GF-D8 (cell line): Measurements from ENCODE around the gene ERCC6L2.

Experiments used
- DNase-seq: peaks from one replicate; lab custom pipeline; 2025; lab: John Stamatoyannopoulos, UW

Gene ERCC6L2

DNA sequence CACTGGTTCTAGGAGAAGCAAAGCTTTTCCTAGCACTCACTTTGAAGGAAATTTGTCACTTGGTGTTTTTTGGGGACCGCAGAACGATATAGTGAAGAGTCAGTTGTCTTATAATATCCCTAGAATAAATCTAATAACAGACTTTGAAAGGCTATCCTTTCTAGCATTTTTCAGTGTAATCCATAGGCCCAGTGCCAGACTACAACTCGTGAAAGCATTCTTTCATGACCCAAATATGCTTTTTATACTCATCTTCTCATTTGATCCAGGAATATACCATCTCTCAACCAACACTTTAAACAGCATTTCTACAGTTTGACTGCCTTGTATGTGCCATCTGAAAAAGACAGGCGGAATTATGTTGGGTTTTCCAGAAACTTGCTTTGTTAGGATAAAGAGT lies 104.0 kb downstream of the ERCC6L2 start:
- no peak for DNase-seq

DNA sequence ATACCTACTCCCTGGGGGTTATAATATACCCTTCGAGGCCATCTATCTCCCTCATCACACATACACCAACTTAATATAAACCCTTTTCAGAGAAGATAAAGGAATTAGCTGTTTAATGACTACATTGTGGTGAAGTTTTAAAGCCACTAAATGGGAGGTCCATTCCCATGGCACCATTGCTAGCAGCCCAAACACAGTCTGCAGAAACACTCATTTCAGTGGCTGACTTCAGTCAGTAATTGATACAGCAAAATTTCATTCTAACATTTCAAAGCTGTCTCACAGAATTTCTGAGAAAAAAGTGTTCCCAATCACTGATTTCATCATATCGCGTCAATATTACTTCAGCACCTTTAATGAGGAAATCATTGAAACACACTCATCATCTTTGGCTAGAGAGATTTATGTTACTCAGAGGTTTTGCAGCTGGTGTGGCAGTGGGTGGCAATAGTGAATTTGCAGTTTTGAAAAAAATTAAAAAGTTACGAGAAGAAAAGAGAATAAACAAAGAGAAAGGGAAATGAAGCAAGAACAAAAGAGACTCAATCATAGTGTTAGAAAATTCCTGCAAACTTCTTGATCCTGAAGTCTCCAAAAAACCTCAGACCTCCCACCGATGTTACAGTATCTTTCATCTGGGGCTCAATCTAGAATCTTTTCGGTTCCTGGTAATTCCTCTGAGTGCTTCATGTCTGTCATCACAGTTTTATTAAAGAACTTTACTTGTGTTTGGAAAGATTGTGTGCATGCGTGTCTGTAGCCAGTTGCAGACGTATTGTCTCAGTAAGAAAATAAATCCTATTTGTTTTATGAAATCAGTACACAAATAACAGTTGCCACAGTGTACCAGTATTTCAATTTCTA lies 105.0 kb downstream of the ERCC6L2 start:
- DNase-seq = peak; percentile 44

DNA sequence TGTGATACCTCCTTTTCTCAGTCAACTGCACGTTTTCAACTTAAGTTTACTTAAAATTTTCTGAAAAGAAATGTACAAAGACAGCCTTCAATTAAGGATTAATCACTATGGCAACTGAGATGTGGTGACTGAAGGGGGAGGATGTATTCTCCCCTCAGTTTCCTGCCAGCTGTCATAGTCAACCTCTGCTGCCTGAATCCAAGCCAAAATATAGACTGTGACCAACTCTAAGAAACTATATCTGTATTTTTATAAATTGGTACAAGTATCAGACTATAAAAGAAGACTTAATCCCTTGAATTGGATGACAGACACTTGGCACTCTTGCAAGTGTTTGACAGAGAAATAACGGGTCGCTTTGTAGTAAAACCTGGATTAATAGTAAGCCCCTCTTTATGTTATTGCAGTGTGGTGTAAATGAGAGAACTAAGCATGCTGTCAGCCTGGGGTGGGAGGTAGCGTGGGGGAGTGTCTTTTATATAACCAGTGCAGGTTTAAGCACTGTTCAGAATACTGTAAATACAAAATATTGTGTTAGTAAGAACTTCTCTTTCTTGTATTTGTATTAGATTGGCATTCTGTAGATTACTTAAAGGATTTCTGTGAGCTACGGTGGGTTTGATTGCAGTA lies 106.4 kb downstream of the ERCC6L2 start:
- peak; percentile 33 for DNase-seq

DNA sequence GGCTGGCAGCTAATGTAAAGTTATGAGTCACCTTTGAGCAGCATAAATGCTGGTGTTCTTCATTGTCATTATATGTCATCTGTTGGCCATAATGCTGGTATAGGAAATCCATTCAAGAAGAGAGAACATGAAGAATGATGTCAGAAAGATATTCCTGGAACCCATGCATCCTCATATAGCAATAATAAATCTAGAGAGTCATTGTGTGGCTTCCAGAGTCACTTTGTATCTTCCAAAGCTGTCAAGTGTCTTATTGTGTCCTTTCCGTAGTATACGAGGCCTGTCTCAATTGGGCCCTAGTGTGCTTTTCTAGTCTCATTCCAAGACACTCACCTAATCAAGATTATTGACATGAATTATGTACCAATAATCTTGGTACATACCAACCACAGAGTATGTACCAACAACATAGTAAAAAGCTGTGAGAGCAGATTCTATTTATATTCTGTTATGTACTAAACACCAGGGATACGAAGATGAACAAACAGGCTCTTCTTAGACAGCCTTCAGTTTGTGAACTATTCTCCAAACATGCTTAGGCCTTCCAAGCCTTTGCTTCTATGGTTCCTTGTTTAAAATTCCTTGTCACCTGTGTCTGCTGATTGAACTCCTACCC lies 110.1 kb downstream of the ERCC6L2 start:
- no peak for DNase-seq

DNA sequence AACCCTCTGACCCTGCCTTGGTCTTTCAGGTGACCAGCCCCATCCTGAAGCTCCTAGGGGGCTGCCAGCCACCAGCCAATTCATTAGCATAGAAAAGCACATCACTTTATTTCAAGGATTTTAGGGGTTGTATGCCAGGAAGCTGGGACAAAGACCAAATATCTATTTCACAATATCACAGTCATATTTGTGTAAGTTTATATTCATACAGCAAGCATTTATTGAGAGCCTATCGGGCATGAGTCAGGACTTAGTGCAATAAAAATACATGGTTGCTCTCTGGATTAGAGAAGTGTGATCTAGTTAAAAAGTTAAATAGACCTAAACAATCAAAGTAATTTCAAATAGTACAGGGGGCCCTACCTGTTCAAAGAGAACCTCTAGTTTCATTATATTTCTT lies 113.8 kb downstream of the ERCC6L2 start:
- DNase-seq = no peak

DNA sequence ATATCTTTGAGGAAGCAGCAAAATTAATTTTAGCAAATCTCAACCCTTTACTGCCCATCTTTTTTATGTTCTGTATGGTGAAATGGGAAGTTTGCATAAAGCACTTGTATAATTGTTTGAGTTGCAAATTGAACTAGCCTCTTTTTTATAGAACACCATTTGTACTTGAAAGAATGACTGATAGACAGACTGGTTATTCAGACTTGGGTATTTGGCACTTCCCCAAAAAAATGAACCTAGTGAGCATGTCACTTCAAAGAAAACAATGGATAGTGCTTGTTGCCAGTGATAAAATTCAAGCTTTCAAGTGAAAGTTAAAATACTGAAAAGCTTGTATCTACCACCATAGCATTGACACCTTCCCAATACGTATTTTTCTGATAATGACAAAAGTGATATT lies 115.8 kb downstream of the ERCC6L2 start:
- no peak for DNase-seq

DNA sequence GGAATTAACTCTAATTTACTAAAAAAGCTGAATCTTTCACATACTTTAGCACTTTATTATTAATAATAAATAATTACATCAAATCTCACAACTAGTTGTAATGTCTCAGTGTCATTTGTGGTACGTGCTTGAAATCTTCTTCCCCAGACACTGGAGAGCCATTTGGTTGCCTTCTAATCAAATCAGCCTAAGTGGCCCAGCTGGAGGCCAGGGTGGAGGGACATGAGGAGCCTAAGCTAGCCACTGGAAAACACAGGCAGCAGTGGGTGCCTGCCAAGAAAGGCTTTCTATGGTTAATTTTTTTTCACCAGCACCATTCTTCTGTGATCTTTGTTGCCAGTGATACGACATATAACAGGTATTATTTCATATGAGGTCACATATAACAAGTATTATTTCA lies 117.0 kb downstream of the ERCC6L2 start:
- DNase-seq = no peak

DNA sequence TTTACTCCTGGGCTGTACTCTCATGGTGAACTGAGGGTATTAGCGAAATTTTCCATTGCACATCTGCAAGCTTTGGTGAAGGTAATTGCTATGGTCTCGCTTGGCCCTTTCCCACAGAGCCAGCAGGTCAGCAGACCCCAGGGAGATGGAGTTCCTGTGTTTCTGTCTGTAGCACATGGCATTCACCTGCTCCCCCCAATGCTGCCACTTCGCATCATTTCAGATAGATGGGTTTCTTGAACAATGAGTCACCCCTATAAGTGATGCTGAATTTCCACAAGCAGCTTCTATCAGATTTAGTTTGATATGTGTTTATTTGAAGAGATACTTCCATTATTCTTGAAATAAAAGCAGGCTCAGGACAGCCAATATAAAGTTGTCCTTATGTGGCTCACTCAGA lies 117.8 kb downstream of the ERCC6L2 start:
- no peak for DNase-seq

DNA sequence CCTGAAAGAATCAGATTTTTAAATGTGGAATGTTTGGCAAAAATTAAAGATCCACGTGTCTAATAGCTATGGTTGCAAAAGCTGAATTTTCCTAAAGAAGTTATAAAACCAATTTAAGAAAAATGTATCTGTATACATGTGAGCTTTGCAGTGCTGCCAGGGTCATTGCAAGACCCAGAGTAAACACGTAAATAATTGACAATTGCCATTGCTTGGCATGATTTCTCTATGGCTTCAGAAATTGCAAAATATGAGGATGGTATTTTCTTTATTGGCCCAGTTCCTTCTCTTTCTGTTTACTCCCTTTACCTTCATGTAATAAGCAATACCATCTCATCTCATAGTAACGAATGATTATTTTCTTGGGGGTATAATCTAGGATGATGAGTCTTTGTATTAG lies 123.9 kb downstream of the ERCC6L2 start:
- DNase-seq = no peak

DNA sequence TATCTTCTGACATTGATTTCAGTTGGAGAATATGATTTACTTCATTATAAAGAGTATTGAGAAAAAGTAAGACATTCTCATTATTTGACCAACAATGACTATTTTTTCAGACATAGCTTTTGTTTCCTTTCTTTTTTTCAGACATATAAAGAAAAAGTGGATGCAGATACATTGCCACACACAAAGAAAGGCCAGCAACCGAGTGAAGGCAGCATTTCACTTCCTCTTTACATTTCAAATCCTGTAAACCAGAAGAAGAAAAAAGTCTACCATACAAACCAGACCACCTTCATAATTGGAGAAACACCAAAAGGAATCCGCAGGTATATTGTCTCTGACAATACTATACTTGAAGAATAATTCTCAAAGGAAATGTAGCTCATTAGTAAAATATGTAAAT lies 128.9 kb downstream of the ERCC6L2 start:
- DNase-seq = no peak

DNA sequence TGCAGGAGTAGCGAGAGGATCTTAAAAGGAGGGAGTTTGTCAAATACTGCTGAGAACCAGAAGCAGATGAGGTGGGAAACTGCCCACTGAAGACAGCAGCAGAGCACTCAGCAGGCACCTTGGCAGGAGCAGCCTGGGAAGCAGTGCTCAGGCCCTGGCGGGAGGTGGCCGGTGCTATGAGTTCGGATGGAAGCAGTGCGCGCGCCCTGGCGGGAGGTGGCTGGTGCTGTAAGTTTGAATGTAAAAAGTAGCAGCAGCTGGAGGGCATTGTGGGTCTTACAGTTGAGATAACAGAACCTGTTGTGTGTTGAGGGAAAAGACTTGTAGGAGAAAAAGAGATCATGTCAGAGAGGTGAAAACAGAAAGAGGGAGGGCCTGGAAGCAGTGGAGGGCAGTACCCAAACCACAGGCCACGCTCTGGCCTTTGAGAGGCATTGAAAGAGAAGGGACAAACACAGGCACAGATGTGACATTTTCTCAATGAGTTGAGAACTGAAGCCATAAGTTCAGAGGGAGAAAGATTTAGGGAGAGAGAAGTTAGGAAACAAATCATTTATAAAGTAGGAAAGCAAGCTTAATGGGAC lies 130.9 kb downstream of the ERCC6L2 start:
- DNase-seq = no peak

DNA sequence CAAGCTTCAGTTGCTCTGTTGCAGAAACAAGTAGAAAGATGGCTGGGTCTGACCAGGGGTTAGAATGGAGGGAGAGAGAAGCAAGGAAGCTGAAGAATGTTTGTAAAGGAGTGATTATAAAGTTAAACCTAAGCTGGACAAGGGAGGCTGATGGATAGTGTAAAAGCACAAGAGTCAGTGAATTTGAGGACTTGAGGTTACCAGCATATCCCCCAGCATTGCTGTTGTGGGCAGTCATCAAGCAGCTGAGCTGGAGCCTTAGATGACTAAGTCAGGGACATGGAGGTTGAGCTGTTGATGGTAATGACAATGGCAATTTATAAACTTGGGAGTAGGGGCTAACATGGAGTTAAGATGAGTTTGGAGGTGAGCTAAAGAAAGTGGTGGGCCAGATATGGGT lies 131.5 kb downstream of the ERCC6L2 start:
- DNase-seq = no peak

DNA sequence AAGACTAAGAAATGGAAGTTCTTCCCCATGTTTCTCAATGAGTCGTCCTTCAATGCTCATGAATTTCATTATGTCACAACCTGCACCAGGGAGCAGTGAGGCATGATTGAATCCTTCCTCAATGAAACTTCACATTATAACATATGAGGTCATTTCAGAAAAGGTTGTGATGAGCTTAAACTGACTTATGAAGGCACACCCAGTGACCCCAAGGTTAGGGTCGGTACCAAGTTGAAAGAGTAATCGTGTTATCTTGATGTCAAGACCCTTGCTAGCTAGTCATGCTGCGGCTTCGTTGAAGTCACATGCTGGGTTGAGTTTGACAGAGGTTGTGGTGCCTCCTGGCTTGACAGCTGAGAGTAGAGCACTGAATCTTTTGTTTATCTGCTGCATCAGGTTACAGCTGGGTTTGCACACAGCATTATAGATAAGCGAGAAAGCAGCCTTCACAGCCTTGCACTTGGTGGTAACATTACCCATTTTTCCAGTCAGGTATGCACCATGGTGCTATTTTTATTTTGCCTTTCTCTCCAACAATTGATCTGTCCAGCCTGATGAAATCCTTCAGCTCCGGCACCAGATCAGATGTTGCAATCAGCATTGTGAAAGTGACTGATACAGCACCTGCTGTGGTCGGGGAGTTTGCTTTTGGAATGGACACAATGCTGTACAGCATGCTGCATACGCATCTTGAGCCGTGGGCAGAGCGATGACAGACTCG lies 133.2 kb downstream of the ERCC6L2 start:
- DNase-seq = peak; percentile 69

DNA sequence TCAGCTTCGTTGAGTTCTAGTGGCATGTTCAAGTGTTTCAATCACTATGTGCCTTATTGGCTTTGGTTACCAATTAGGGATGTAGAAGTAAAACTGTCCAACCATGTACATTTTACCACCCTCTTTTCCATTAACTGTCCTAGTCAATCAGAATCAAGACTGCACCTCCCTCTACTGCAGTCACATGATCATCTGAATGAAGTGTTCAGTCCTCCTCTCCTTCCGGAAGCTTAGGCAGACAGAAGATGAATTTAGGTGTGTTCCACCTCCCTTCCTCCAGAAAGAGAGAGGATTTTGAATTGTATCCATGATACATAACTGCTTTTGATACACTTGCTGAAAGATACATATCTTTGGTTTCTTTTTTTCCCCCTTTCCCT lies 133.7 kb downstream of the ERCC6L2 start:
- peak; percentile 50 for DNase-seq

DNA sequence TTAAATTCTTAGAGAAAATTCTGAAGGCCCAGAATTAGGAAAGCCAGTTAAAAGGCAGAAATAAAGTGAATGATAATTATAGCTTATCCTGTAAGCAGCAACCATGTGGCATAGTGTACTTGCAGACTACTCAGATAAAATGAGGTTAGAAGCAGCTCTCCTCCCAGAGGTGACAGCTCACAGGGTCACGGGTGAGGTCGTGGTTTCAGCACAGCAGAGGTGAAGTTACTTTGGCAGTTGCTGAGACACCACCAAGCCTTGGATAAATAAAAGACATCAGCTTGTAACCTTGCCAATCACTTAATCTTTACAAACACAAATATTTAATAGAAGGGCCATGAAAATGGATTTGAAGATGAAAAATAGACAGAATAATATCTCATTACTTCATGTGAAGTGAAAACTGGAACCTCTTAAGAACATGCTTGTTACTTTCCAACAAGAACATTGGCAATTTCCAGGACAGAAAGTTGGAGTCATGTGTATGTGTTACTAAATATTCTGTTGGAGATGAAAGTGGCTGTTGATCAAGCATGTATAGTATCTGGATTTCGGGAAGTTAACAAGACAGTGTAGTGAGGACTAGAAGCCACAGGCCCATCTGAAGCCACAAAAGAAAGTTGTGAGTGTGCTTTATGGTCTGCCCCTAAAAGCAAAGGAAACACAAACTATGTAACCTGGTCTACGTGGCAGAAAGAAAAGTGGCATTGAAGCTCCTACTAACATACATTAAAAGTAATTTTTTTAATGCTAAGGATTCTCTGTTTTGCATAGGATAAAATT lies 134.4 kb downstream of the ERCC6L2 start:
- DNase-seq = peak; percentile 56

DNA sequence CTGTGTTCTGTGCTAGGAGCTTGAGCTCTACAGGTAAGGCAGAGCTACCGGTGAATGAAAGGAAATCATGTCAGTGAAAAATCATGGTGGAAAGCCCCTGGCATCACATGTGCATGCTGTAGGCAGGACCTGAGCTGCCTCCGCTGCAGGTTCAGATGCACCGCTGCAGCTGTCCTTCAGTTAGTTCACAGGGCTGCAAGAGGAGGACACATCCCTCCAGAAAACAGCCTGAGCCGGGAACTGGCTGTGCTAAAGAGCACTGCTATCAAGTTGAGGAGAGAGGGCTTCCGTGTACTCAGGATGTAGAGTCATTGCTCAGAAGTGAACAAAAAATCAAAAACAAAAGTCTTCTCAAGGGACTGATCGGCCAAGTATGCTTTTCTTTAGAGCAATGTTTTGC lies 138.6 kb downstream of the ERCC6L2 start:
- DNase-seq = no peak

DNA sequence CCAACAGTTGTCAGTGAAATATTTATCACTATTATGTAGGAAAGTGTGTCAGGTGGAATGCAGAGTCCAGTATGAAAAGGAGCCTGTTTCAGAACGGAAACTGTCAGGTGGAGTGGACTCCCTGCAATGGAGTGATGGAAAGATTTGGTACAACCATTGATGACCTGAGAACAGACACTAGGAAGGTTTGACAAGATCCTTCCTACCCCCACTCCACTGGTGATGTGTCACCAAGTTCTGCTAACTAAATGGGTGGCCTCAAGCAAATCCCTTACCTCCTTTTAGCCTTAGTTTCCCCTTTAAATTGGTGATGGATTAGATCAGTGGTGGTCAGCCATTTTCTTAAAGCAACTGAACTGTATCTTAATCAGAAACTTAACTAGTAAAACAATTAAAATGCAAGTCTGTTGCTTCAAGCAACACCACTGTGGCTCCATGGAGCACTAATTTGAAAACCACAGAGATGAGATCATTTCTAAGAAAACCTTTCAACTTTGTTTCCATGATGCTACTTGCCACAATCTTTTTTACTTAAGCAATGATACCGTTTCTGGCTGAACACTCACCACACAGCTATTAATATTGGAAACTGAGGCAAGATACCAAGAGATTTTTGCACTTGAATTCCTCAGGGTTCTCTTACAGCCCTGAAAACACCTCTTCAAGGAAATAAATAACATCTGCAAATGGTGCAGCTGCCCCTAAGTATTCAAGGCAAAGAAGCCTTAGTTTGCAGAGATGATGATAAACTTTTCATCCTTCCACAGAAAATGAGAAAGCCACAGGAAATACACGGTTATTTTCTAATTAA lies 140.6 kb downstream of the ERCC6L2 start:
- DNase-seq = no peak
